CD4-positive, alpha-beta T cell treated with Interleukin-6 for 4 hours (primary cell): ENCODE data around the gene RORB.
"Not testable (repeated sequence)": the region's sequence is repeated elsewhere in the genome, so short reads cannot be mapped to it uniquely, and the experiment has no call there.

Source experiments
- DNase-seq: peaks from one replicate; pipeline ENCODE4 v3.0.0-alpha.2; 2020; ENCODE audit warnings: mixed read lengths

Gene RORB

GRCh38 chr9:74517188-74517587 is 20.1 kb downstream of the RORB start:
- no peak for DNase-seq

- no peak for DNase-seq
These were observed 22.3 kb downstream of the RORB start for GRCh38 chr9:74519419-74519818.

GRCh38 chr9:74521009-74521408 is 23.9 kb downstream of the RORB start:
- no peak for DNase-seq

- DNase-seq: no peak
These were observed 27.2 kb downstream of the RORB start for GRCh38 chr9:74524289-74524688.

- DNase-seq: no peak
These were observed 29.1 kb downstream of the RORB start for GRCh38 chr9:74526215-74526614.

GRCh38 chr9:74527718-74528117 is 30.6 kb downstream of the RORB start:
- no peak for DNase-seq

- no peak for DNase-seq
These were observed 31.1 kb downstream of the RORB start for GRCh38 chr9:74528207-74528606.

GRCh38 chr9:74530458-74530857 is 33.3 kb downstream of the RORB start:
- DNase-seq: not testable (repeated sequence)

- no peak for DNase-seq
These were observed 36.1 kb downstream of the RORB start for GRCh38 chr9:74533253-74533652.

- no peak for DNase-seq
These were observed 37.7 kb downstream of the RORB start for GRCh38 chr9:74534841-74535240.

GRCh38 chr9:74543145-74543544 is 46.0 kb downstream of the RORB start:
- DNase-seq: no peak

GRCh38 chr9:74551266-74551665 is 54.1 kb downstream of the RORB start:
- no peak for DNase-seq

GRCh38 chr9:74554751-74555419 is 57.8 kb downstream of the RORB start:
- no peak for DNase-seq

GRCh38 chr9:74555565-74555964 is 58.4 kb downstream of the RORB start:
- DNase-seq: no peak

- DNase-seq: no peak
These were observed 59.5 kb downstream of the RORB start for GRCh38 chr9:74556685-74557084.

- no peak for DNase-seq
These were observed 60.4 kb downstream of the RORB start for GRCh38 chr9:74557571-74557970.

GRCh38 chr9:74562611-74563010 is 65.5 kb downstream of the RORB start:
- DNase-seq: no peak

- DNase-seq: no peak
These were observed 73.9 kb downstream of the RORB start for GRCh38 chr9:74570879-74571512.

GRCh38 chr9:74573640-74574191 is 76.6 kb downstream of the RORB start:
- DNase-seq: no peak

- DNase-seq: no peak
These were observed 79.0 kb downstream of the RORB start for GRCh38 chr9:74576176-74576575.

- DNase-seq: no peak
These were observed 80.8 kb downstream of the RORB start for GRCh38 chr9:74577956-74578355.

- no peak for DNase-seq
These were observed 92.4 kb downstream of the RORB start for GRCh38 chr9:74589576-74589975.

- DNase-seq: no peak
These were observed 98.2 kb downstream of the RORB start for GRCh38 chr9:74595286-74595685.

GRCh38 chr9:74598874-74599273 is 101.7 kb downstream of the RORB start:
- no peak for DNase-seq
